ENCODE data around the gene TCERG1L. TPM values are rescaled to one million over a fixed set of nuclear protein-coding genes. Genes with fewer than 3 reads are reported as not detected.

TCERG1L gene
- polyA plus RNA-seq, 1 donor from 2014 or later, result 0.53 TPM

- H3K79me2 ChIP-seq (replicated peaks; ENCODE audit: insufficient read depth, low read length), result no peaks in the 10 kb centered on the region
- no peaks in the 10 kb centered on the region for H3K9me2 ChIP-seq (ENCODE audit: insufficient read depth, low read length)
- no peaks in the 10 kb centered on the region for H3K27me3 ChIP-seq (ENCODE audit: insufficient read depth, low read depth, low read length)
- H3K4me2 ChIP-seq (ENCODE audit: low read length), result no peak overlapping the region
- TF ChIP-seq RAD21 (conservative IDR thresholded peaks at IDR 0.05) (no peak), SMC3 (conservative IDR thresholded peaks at IDR 0.05; ENCODE audit: poor library complexity) (no peak), MXI1 (conservative IDR thresholded peaks at IDR 0.05; ENCODE audit: poor library complexity, severe bottlenecking) (no peak), POLR2AphosphoS5 (IDR thresholded peaks at IDR 0.05) (no peak), CTCF (IDR thresholded peaks at IDR 0.05; ENCODE audit: poor library complexity, severe bottlenecking) (no peak)
- no peaks in the 10 kb centered on the region for H3F3A ChIP-seq (ENCODE audit: insufficient read depth, low read length, poor library complexity, severe bottlenecking)
- H3K9ac ChIP-seq (ENCODE audit: low read length), result no peak overlapping the region
- no peak overlapping the region for H2AFZ ChIP-seq (ENCODE audit: low read depth, low read length)
- no peaks in the 10 kb centered on the region for H3K36me3 ChIP-seq (ENCODE audit: insufficient read depth, low read length)
- no peak overlapping the region for H3K27ac ChIP-seq (ENCODE audit: low read length)
- H3K4me3 ChIP-seq (ENCODE audit: low read length), result no peak overlapping the region
- H4K20me1 ChIP-seq (ENCODE audit: insufficient read depth), result no peaks in the 10 kb centered on the region
- H3K9me3 ChIP-seq (ENCODE audit: low read length), result no peaks in the 10 kb centered on the region
Measured at GRCh38 chr10:131126321-131127137, 185.0 kb downstream of the TCERG1L start.

DNA sequence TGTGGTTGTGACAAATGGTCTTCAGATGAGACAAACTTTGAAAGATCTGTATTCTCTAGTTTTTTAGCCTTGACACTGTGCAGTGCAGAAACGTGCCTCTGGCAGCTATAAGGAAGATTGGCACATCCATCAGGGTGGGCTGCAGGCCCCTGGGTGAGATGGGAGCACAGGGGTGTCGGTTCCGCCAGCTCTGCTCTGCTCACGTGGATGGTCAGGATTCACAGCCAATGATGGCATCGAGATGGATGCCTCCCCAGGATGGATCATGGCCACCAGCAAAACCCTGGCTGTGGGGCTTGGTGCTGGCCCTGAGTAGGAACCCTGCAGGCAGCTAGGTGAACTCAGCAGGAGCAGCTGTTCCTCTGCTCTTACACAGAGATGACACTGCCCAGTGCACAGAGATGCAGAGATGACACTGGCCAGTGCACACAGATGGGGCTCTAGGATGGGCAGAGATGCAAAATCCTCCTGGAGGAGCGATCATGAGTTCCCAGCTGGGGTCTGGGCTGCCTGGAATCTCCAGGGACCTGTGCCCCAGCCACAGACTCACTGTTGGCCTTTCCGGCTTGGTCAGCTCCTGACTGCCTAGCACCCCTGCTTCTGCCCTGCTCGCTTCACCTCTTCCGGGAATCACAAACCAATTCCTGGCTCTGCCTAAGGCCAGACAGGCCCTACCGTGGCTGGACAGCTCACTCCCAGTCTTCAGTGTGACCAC lies 185.9 kb downstream of the TCERG1L start:
- no peak overlapping the region for H3K9ac ChIP-seq (ENCODE audit: low read length)
- no peaks in the 10 kb centered on the region for H3K9me2 ChIP-seq (ENCODE audit: insufficient read depth, low read length)
- H3K27me3 ChIP-seq (ENCODE audit: insufficient read depth, low read depth, low read length), result no peaks in the 10 kb centered on the region
- no peak overlapping the region for H3K4me3 ChIP-seq (ENCODE audit: low read length)
- H3K9me3 ChIP-seq (ENCODE audit: low read length), result no peaks in the 10 kb centered on the region
- no peak overlapping the region for H2AFZ ChIP-seq (ENCODE audit: low read depth, low read length)
- no peaks in the 10 kb centered on the region for H3F3A ChIP-seq (ENCODE audit: insufficient read depth, low read length, poor library complexity, severe bottlenecking)
- H4K20me1 ChIP-seq (ENCODE audit: insufficient read depth), result no peaks in the 10 kb centered on the region
- H3K27ac ChIP-seq (ENCODE audit: low read length), result no peak overlapping the region
- no peaks in the 10 kb centered on the region for H3K36me3 ChIP-seq (ENCODE audit: insufficient read depth, low read length)
- H3K79me2 ChIP-seq (replicated peaks; ENCODE audit: insufficient read depth, low read length), result no peaks in the 10 kb centered on the region
- no peak overlapping the region for H3K4me2 ChIP-seq (ENCODE audit: low read length)
- no peak for TF ChIP-seq TAF1 (IDR thresholded peaks at IDR 0.05; ENCODE audit: low read depth)
- TF ChIP-seq POLR2AphosphoS5 (IDR thresholded peaks at IDR 0.05), result no peak
- TF ChIP-seq CTCF (IDR thresholded peaks at IDR 0.05; ENCODE audit: poor library complexity, severe bottlenecking), result no peak
- no peak for TF ChIP-seq RAD21 (conservative IDR thresholded peaks at IDR 0.05)
- TF ChIP-seq MXI1 (conservative IDR thresholded peaks at IDR 0.05; ENCODE audit: poor library complexity, severe bottlenecking), result no peak
- TF ChIP-seq EZH2 (IDR thresholded peaks at IDR 0.05; ENCODE audit: borderline replicate concordance, insufficient read depth, low read length, poor library complexity, severe bottlenecking), result no peak
- TF ChIP-seq, protein P1, sequence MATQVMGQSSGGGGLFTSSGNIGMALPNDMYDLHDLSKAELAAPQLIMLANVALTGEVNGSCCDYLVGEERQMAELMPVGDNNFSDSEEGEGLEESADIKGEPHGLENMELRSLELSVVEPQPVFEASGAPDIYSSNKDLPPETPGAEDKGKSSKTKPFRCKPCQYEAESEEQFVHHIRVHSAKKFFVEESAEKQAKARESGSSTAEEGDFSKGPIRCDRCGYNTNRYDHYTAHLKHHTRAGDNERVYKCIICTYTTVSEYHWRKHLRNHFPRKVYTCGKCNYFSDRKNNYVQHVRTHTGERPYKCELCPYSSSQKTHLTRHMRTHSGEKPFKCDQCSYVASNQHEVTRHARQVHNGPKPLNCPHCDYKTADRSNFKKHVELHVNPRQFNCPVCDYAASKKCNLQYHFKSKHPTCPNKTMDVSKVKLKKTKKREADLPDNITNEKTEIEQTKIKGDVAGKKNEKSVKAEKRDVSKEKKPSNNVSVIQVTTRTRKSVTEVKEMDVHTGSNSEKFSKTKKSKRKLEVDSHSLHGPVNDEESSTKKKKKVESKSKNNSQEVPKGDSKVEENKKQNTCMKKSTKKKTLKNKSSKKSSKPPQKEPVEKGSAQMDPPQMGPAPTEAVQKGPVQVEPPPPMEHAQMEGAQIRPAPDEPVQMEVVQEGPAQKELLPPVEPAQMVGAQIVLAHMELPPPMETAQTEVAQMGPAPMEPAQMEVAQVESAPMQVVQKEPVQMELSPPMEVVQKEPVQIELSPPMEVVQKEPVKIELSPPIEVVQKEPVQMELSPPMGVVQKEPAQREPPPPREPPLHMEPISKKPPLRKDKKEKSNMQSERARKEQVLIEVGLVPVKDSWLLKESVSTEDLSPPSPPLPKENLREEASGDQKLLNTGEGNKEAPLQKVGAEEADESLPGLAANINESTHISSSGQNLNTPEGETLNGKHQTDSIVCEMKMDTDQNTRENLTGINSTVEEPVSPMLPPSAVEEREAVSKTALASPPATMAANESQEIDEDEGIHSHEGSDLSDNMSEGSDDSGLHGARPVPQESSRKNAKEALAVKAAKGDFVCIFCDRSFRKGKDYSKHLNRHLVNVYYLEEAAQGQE (IDR thresholded peaks at IDR 0.05; ENCODE audit: borderline replicate concordance), result no peak
- no peak for TF ChIP-seq SMC3 (conservative IDR thresholded peaks at IDR 0.05; ENCODE audit: poor library complexity)
- no peak for TF ChIP-seq EP300 (conservative IDR thresholded peaks at IDR 0.05; ENCODE audit: poor library complexity, severe bottlenecking)
